Peyer's patch (tissue), 4 donors: ENCODE measurements around the gene SNX9.

Experiments
- POLR2A ChIP-seq, 2 donors: fragments of 450-650 bp; IDR thresholded peaks; one replicate each; pipeline ENCODE4 v1.5.1; 2017; ENCODE audit warnings: antibody characterized with exemption in 2 of 2, mild to moderate bottlenecking in 2 of 2, moderate library complexity in 2 of 2
- TF ChIP-seq, protein P1 (sequence below), 6 experiments: fragments of 450-650 bp in 4 of 6; fragments of 200-600 bp in 2 of 6; sonication (generic) in 1 of 6; IDR thresholded peaks; one replicate each; pipeline ENCODE4 v1.5.1; 2017 to 2019; ENCODE audit warnings: antibody characterized with exemption in 6 of 6, mild to moderate bottlenecking in 3 of 6, moderate library complexity in 1 of 6

DNA sequence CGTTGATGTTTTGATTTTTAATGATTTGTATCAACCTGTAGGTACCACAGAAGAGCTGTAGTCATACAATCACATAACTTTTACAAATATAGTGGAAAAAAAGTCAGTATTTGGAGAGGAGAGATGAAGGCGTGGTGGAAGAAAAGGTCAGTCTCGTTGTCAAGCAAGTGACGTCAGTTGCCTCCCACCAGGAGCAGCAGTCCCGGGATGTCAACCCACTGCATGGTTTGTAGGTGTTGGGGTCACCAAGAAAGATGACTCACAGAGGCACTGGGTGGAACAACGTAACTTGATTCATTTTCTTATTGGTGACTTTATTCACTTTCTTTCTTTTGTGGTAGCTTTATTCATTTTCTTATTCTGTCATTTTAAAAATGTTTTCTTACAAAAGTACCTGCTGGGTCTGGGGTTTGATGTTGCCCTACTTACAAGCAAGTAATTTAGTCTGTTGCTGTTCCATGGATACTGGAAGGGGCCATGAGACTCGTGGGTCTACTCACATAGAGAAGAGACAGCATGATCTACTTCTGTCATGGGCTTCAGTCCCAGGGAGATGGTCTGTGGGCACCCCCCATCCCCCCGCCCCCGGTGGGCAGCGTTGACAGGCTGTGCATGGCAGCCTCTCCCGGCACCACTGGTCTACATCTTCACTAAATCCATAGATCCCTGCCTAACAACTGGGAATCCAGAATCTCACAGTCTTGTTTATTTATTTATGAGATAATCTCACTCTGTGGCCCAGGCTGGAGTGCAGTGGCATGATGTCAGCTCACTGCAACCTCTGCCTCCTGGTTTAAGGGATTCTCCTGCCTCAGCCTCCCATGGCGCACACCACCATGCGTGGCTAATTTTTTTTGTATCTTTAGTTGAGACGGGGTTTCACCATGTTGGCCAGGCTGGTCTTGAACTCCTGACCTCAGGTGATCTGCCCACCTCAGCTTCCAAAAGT is 122.2 kb downstream of the SNX9 start:
- no peak for TF ChIP-seq POLR2A (IDR thresholded peaks at IDR 0.05)
- TF ChIP-seq, protein P1, sequence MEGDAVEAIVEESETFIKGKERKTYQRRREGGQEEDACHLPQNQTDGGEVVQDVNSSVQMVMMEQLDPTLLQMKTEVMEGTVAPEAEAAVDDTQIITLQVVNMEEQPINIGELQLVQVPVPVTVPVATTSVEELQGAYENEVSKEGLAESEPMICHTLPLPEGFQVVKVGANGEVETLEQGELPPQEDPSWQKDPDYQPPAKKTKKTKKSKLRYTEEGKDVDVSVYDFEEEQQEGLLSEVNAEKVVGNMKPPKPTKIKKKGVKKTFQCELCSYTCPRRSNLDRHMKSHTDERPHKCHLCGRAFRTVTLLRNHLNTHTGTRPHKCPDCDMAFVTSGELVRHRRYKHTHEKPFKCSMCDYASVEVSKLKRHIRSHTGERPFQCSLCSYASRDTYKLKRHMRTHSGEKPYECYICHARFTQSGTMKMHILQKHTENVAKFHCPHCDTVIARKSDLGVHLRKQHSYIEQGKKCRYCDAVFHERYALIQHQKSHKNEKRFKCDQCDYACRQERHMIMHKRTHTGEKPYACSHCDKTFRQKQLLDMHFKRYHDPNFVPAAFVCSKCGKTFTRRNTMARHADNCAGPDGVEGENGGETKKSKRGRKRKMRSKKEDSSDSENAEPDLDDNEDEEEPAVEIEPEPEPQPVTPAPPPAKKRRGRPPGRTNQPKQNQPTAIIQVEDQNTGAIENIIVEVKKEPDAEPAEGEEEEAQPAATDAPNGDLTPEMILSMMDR (IDR thresholded peaks at IDR 0.05), result no peak
